WTC11 (cell line): ENCODE data around the gene ABLIM2. TPM values are rescaled to one million over a fixed set of nuclear protein-coding genes. Genes with fewer than 3 reads are reported as not detected.

Source experiments
- ATAC-seq: fragments of 200-7000 bp; cut with Tn5 transposase; 2 replicates; pipeline ENCODE4 v1.10.0; 2021; ENCODE audit warnings: mild to moderate bottlenecking, moderate library complexity
- CTCF ChIA-PET: fragments of 300-600 bp; sonication (Branson Sonifier 250); formaldehyde crosslinking; loops from one replicate; lab custom pipeline; 2021; ENCODE audit warnings: antibody characterized with exemption; lab: Charles Lee
- POLR2A ChIA-PET: fragments of 350-600 bp; sonication (Branson Sonifier 250); formaldehyde crosslinking; loops from one replicate; lab custom pipeline; 2021; ENCODE audit warnings: antibody characterized with exemption; lab: Charles Lee
- DNase-seq: peaks from one replicate; pipeline ENCODE4 v3.0.0; 2021; ENCODE audit warnings: low spot score
- H3K27ac Mint-ChIP-seq: 2 replicates; pipeline ENCODE4 v1.8.0; 2021; ENCODE audit warnings: mixed read lengths
- H3K27me3 Mint-ChIP-seq: 2 replicates; pipeline ENCODE4 v1.8.0; 2021; ENCODE audit warnings: low read depth, mild to moderate bottlenecking, moderate library complexity, mixed read lengths
- H3K36me3 Mint-ChIP-seq: 2 replicates; pipeline ENCODE4 v1.8.0; 2021; ENCODE audit warnings: mixed read lengths
- H3K4me1 Mint-ChIP-seq: 2 replicates; pipeline ENCODE4 v1.8.0; 2022; ENCODE audit warnings: mixed read lengths
- H3K4me3 Mint-ChIP-seq: 2 replicates; pipeline ENCODE4 v1.8.0; 2021; ENCODE audit warnings: mild to moderate bottlenecking, moderate library complexity, mixed read lengths
- H3K9me3 Mint-ChIP-seq: 2 replicates; pipeline ENCODE4 v1.8.0; 2021; ENCODE audit warnings: mixed read lengths
- ATF2 ChIP-seq: sonication (generic); formaldehyde crosslinking; IDR thresholded peaks from 2 replicates; pipeline ENCODE4 v1.8.1; 2022; ENCODE audit warnings: low read depth, missing genetic modification reagents, borderline replicate concordance
- CREM ChIP-seq: sonication (generic); formaldehyde crosslinking; IDR thresholded peaks from 2 replicates; pipeline ENCODE4 v1.8.1; 2022; ENCODE audit warnings: mild to moderate bottlenecking, missing genetic modification reagents, moderate library complexity
- CTCF ChIP-seq: fragments of 200-600 bp; IDR thresholded peaks from 2 replicates; pipeline ENCODE4 v1.8.0; 2022; ENCODE audit warnings: antibody characterized with exemption
- FOXP1 ChIP-seq: sonication (generic); formaldehyde crosslinking; IDR thresholded peaks from 2 replicates; pipeline ENCODE4 v1.8.0; 2022; ENCODE audit warnings: missing genetic modification reagents, mild to moderate bottlenecking, moderate library complexity, borderline replicate concordance
- IRF1 ChIP-seq: sonication (generic); formaldehyde crosslinking; IDR thresholded peaks from 2 replicates; pipeline ENCODE4 v1.8.0; 2023; ENCODE audit warnings: missing genetic modification reagents
- JAZF1 ChIP-seq: fragments of 250-450 bp; sonication (Bioruptor Pico); IDR thresholded peaks from 2 replicates; pipeline ENCODE4 v1.9.0; 2021; ENCODE audit warnings: moderate library complexity, mild to moderate bottlenecking, inconsistent platforms
- NFE2L1 ChIP-seq: sonication (generic); formaldehyde crosslinking; IDR thresholded peaks from 2 replicates; pipeline ENCODE4 v1.8.1; 2023; ENCODE audit warnings: missing genetic modification reagents
- PRDM15 ChIP-seq: sonication (generic); formaldehyde crosslinking; IDR thresholded peaks from 2 replicates; pipeline ENCODE4 v1.8.0; 2022; ENCODE audit warnings: missing genetic modification reagents
- SOX15 ChIP-seq: fragments of 250-450 bp; sonication (Bioruptor Pico); IDR thresholded peaks from 2 replicates; pipeline ENCODE4 v1.9.0; 2021; ENCODE audit warnings: mild to moderate bottlenecking
- USF2 ChIP-seq: sonication (generic); formaldehyde crosslinking; IDR thresholded peaks from 2 replicates; pipeline ENCODE4 v1.8.1; 2023; ENCODE audit warnings: mild to moderate bottlenecking, missing genetic modification reagents, moderate library complexity
- ZNF396 ChIP-seq: fragments of 250-450 bp; sonication (Bioruptor Pico); IDR thresholded peaks from 2 replicates; pipeline ENCODE4 v1.8.0; 2021; ENCODE audit warnings: mild to moderate bottlenecking, moderate library complexity, borderline replicate concordance
- ZNF416 ChIP-seq: fragments of 250-450 bp; sonication (Bioruptor Pico); IDR thresholded peaks from 2 replicates; pipeline ENCODE4 v1.9.0; 2021; ENCODE audit warnings: mild to moderate bottlenecking, inconsistent platforms
- ZNF423 ChIP-seq: fragments of 250-450 bp; sonication (Bioruptor Pico); IDR thresholded peaks from 2 replicates; pipeline ENCODE4 v2.1.2; 2022; ENCODE audit warnings: mild to moderate bottlenecking, moderate library complexity
- ZNF425 ChIP-seq: fragments of 250-450 bp; sonication (Bioruptor Pico); conservative IDR thresholded peaks from 2 replicates; pipeline ENCODE4 v1.9.0; 2021; ENCODE audit warnings: mild to moderate bottlenecking
- ZNF671 ChIP-seq: fragments of 250-450 bp; sonication (Bioruptor Pico); IDR thresholded peaks from 2 replicates; pipeline ENCODE4 v1.8.0; 2021; ENCODE audit warnings: mild to moderate bottlenecking
- total RNA-seq: library from RNA; stranded (reverse); gene quantifications from 3 replicates; pipeline ENCODE4 v1.2.3, GENCODE V29; 2021

ABLIM2 gene
- total RNA-seq, 1 experiment from 2014 or later: 2.6 TPM

- H3K9me3 Mint-ChIP-seq: peaks cover 31% of the 10 kb centered on the region
- no peaks in the 10 kb centered on the region for H3K4me1 Mint-ChIP-seq
- DNase-seq: no peak
- peaks cover 4% of the 10 kb centered on the region; the same call in 1 of the 2 replicates for H3K27me3 Mint-ChIP-seq
- H3K36me3 Mint-ChIP-seq: peaks cover 7% of the 10 kb centered on the region
- ChIA-PET POLR2A (no interaction called here), CTCF (no interaction called here)
- TF ChIP-seq FOXP1 (CRISPR knock-in tag): no peak
- no peak overlapping the region for H3K27ac Mint-ChIP-seq
- no peak overlapping the region for H3K4me3 Mint-ChIP-seq
- no peak for ATAC-seq
These were observed 12.7 kb upstream of the ABLIM2 start for GRCh38 chr4:8171266-8171665.

- Mint-ChIP-seq H3K9me3 (peaks cover 33% of the 10 kb centered on the region), H3K36me3 (peaks cover 7% of the 10 kb centered on the region), H3K4me1 (no peaks in the 10 kb centered on the region), H3K27ac (no peak overlapping the region), H3K27me3 (peaks cover 4% of the 10 kb centered on the region; the same call in 1 of the 2 replicates), H3K4me3 (no peak overlapping the region)
- DNase-seq (no peak), ATAC-seq (no peak)
- no peak for TF ChIP-seq CREM
- POLR2A ChIA-PET: no interaction called here
- CTCF ChIA-PET: interaction anchor here (1.0 kb wide), 1 partner anchor 12 kb away, joined by 4 read pairs; the partner anchor contains the start of gene ABLIM2
These were observed 11.7 kb upstream of the ABLIM2 start for GRCh38 chr4:8170341-8170740.

- H3K9me3 Mint-ChIP-seq: peaks cover 33% of the 10 kb centered on the region
- H3K36me3 Mint-ChIP-seq: peaks cover 7% of the 10 kb centered on the region
- ATAC-seq (no peak), DNase-seq (no peak)
- H3K4me3 Mint-ChIP-seq: no peak overlapping the region
- CTCF ChIA-PET: interaction anchor here (1.0 kb wide), 1 partner anchor 11 kb away, joined by 4 read pairs; the partner anchor contains the start of gene ABLIM2
- POLR2A ChIA-PET: interaction anchor here (0.6 kb wide), 1 partner anchor 83 kb away, joined by 7 read pairs; no protein-coding TSS in a partner anchor
- TF ChIP-seq ZNF416 (CRISPR knock-in tag): no peak
- no peak overlapping the region for H3K27ac Mint-ChIP-seq
- peaks cover 4% of the 10 kb centered on the region; the same call in 1 of the 2 replicates for H3K27me3 Mint-ChIP-seq
- no peaks in the 10 kb centered on the region for H3K4me1 Mint-ChIP-seq
These were observed 11.2 kb upstream of the ABLIM2 start for GRCh38 chr4:8169763-8170162.

- Mint-ChIP-seq H3K9me3 (peaks cover 33% of the 10 kb centered on the region), H3K27me3 (peaks cover 4% of the 10 kb centered on the region; the same call in 1 of the 2 replicates), H3K36me3 (peaks cover 7% of the 10 kb centered on the region), H3K27ac (no peak overlapping the region), H3K4me3 (no peak overlapping the region), H3K4me1 (no peaks in the 10 kb centered on the region)
- CTCF ChIA-PET: interaction anchor here (1.0 to 1.9 kb wide), 11 partner anchors 8 to 83 kb away, joined by 3 to 19 read pairs (median 4); partner anchors contain the start of gene ABLIM2
- POLR2A ChIA-PET: interaction anchor here (0.6 kb wide), 1 partner anchor 83 kb away, joined by 7 read pairs; no protein-coding TSS in a partner anchor
- DNase-seq: no peak
- no peak for ATAC-seq
- TF ChIP-seq IRF1 (CRISPR knock-in tag) (no peak), ZNF396 (CRISPR knock-in tag) (no peak), SOX15 (no peak), ATF2 (CRISPR knock-in tag) (no peak), NFE2L1 (CRISPR knock-in tag) (no peak), CTCF (no peak), ZNF425 (CRISPR knock-in tag) (no peak), USF2 (CRISPR knock-in tag) (no peak), ZNF671 (CRISPR knock-in tag) (no peak), JAZF1 (CRISPR knock-in tag) (no peak), ZNF423 (CRISPR knock-in tag) (no peak), CREM (no peak), PRDM15 (CRISPR knock-in tag) (no peak)
These were observed 10.4 kb upstream of the ABLIM2 start for GRCh38 chr4:8168832-8169598.
